HCT116 (cell line): Measurements from ENCODE around the gene GIT2.

Experiments used
- ATF3 ChIP-seq: IDR thresholded peaks from 2 replicates; pipeline ENCODE4 v1.6.1; 2012
- CEBPB ChIP-seq: IDR thresholded peaks from 2 replicates; pipeline ENCODE4 v1.6.1; 2012; ENCODE audit warnings: low read depth
- CTCF ChIP-seq, 3 experiments: fragments of 200-600 bp in 1 of 3; sonication (generic) in 1 of 3; IDR thresholded peaks in 2 of 3; conservative IDR thresholded peaks in 1 of 3; 2 replicates each; pipeline ENCODE4 v1.5.1; 2012 to 2017; ENCODE audit warnings: low read depth in 2 of 3, low read length in 2 of 3, antibody characterized with exemption in 1 of 3, borderline replicate concordance in 1 of 3, control low read depth in 1 of 3, mild to moderate bottlenecking in 1 of 3, mixed read lengths in 1 of 3, mixed run types in 1 of 3, moderate library complexity in 1 of 3; ENCODE audit not compliant: insufficient read depth in 1 of 3
- ELF1 ChIP-seq: IDR thresholded peaks from 2 replicates; pipeline ENCODE4 v1.6.1; 2012; ENCODE audit warnings: low read depth, borderline replicate concordance
- EZH2 ChIP-seq: fragments of 200-600 bp; sonication (generic); IDR thresholded peaks from 2 replicates; pipeline ENCODE4 v1.6.1; 2017; ENCODE audit warnings: antibody characterized with exemption, mixed run types
- EZH2phosphoT487 ChIP-seq: fragments of 200-600 bp; IDR thresholded peaks from 2 replicates; pipeline ENCODE4 v1.6.1; 2018; ENCODE audit warnings: antibody characterized with exemption, borderline replicate concordance
- MAX ChIP-seq: IDR thresholded peaks from 2 replicates; pipeline ENCODE4 v1.6.1; 2012
- POLR2A ChIP-seq: IDR thresholded peaks from 2 replicates; pipeline ENCODE4 v1.7.0; 2011; ENCODE audit warnings: borderline replicate concordance; ENCODE audit not compliant: insufficient read depth, insufficient read length; ENCODE audit errors: extremely low read depth
- POLR2AphosphoS5 ChIP-seq: IDR thresholded peaks from 2 replicates; pipeline ENCODE4 v1.6.1; 2011; ENCODE audit warnings: mild to moderate bottlenecking, low read depth, low read length, moderate library complexity
- SIN3A ChIP-seq: IDR thresholded peaks from 2 replicates; pipeline ENCODE4 v1.6.1; 2012; ENCODE audit warnings: low read depth
- SP1 ChIP-seq: IDR thresholded peaks from 2 replicates; pipeline ENCODE4 v1.6.1; 2012; ENCODE audit warnings: low read depth
- TCF7L2 ChIP-seq: IDR thresholded peaks from 2 replicates; pipeline ENCODE4 v1.7.0; 2011; ENCODE audit warnings: borderline replicate concordance, inconsistent platforms; ENCODE audit not compliant: insufficient read depth, insufficient read length; ENCODE audit errors: extremely low read depth
- ZNF274 ChIP-seq: fragments of 200-500 bp; sonication (Bioruptor generic); IDR thresholded peaks from 2 replicates; pipeline ENCODE4 v1.6.1; 2014; ENCODE audit warnings: mild to moderate bottlenecking, low read depth, low read length, inconsistent platforms

DNA sequence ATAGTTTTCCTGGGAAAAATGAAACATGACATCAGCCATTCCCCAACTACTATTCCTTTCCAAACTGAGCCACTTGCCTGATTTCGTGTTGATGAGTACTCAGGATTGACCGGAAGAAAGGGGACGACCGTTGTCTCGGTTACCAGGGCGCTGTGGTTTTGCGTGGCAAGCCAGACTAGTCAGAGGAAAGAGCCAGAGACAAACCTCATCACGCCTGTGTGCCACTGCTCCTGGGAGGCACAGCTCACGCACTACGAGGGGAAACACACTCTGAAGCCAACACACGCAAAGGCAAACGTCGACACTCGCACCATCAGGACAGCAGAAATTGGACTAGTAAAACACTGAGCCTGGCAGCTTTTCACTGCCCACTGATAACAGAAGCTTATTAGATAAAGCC lies 35.0 kb downstream of the GIT2 start:
- TF ChIP-seq ATF3, result no peak
- no peak for TF ChIP-seq CTCF (IDR thresholded peaks at IDR 0.05 in 2 of 3, conservative IDR thresholded peaks at IDR 0.05 in 1 of 3; ENCODE audit: borderline replicate concordance in 1 of 3, insufficient read depth in 1 of 3, low read depth in 2 of 3, low read length in 2 of 3)
- no peak for TF ChIP-seq CEBPB
- TF ChIP-seq POLR2AphosphoS5, result no peak
- TF ChIP-seq MAX, result no peak
- TF ChIP-seq POLR2A, result no peak
- no peak for TF ChIP-seq SIN3A
- no peak for TF ChIP-seq EZH2phosphoT487
- no peak for TF ChIP-seq EZH2
- no peak for TF ChIP-seq TCF7L2
- no peak for TF ChIP-seq SP1
- no peak for TF ChIP-seq ELF1
- TF ChIP-seq ZNF274, result no peak
